Liver (tissue), 9 donors: ENCODE data around the gene PATZ1. TPM values are rescaled to one million over a fixed set of nuclear protein-coding genes. Genes with fewer than 3 reads are reported as not detected.

Source experiments
- DNase-seq: peaks from one replicate; pipeline ENCODE4 v3.0.0-alpha.2; 2017; ENCODE audit warnings: low spot score
- H3K27ac ChIP-seq, 2 donors: one replicate each; pipeline ENCODE4 v1.7.0; 2013; ENCODE audit warnings: inconsistent platforms in 2 of 2, low read length in 2 of 2, control low read depth in 1 of 2, low read depth in 1 of 2, mild to moderate bottlenecking in 1 of 2
- H3K27me3 ChIP-seq, 4 donors: one replicate each; pipeline versions ENCODE4 v1.6.1 to v1.7.0; 2013; ENCODE audit warnings: low read length in 3 of 4, inconsistent platforms in 1 of 4, mild to moderate bottlenecking in 1 of 4, moderate library complexity in 1 of 4; ENCODE audit not compliant: control insufficient read depth in 4 of 4, insufficient read depth in 4 of 4
- H3K36me3 ChIP-seq, 4 donors: one replicate each; pipeline versions ENCODE4 v1.6.1 to v1.7.0; 2013; ENCODE audit warnings: low read length in 3 of 4, mild to moderate bottlenecking in 3 of 4, low read depth in 1 of 4, moderate library complexity in 1 of 4; ENCODE audit not compliant: control insufficient read depth in 4 of 4, insufficient read depth in 3 of 4
- H3K4me1 ChIP-seq, 4 donors: one replicate each; pipeline versions ENCODE4 v1.6.1 to v1.7.0; 2013; ENCODE audit warnings: low read length in 3 of 4, mild to moderate bottlenecking in 3 of 4, moderate library complexity in 1 of 4; ENCODE audit not compliant: control insufficient read depth in 4 of 4, insufficient read depth in 4 of 4
- H3K4me3 ChIP-seq, 3 donors: one replicate each; pipeline versions ENCODE4 v1.6.1 to v1.7.0; 2013; ENCODE audit warnings: low read length in 3 of 3, control low read depth in 1 of 3, low read depth in 1 of 3, mild to moderate bottlenecking in 1 of 3
- H3K9ac ChIP-seq, 2 donors: one replicate each; pipeline ENCODE4 v1.7.0; 2013; ENCODE audit warnings: low read length in 2 of 2, mild to moderate bottlenecking in 2 of 2, moderate library complexity in 2 of 2, control low read depth in 1 of 2, low read depth in 1 of 2
- H3K9me3 ChIP-seq, 4 donors: one replicate each; pipeline versions ENCODE4 v1.6.1 to v1.7.0; 2013; ENCODE audit warnings: low read length in 3 of 4; ENCODE audit not compliant: control insufficient read depth in 4 of 4
- ATF3 ChIP-seq: IDR thresholded peaks from 2 replicates; pipeline ENCODE4 v1.6.1; 2016; ENCODE audit warnings: antibody characterized with exemption
- EGR1 ChIP-seq, 2 donors: IDR thresholded peaks; 2 replicates each; pipeline ENCODE4 v1.6.1; 2016 to 2018; ENCODE audit warnings: antibody characterized with exemption in 2 of 2, low read depth in 2 of 2
- FOXA2 ChIP-seq: IDR thresholded peaks from 2 replicates; pipeline ENCODE4 v1.6.1; 2016; ENCODE audit warnings: antibody characterized with exemption
- GABPA ChIP-seq, 2 donors: IDR thresholded peaks in 1 of 2; conservative IDR thresholded peaks in 1 of 2; 2 replicates each; pipeline ENCODE4 v1.6.1; 2016; ENCODE audit warnings: antibody characterized with exemption in 2 of 2, mild to moderate bottlenecking in 1 of 2, moderate library complexity in 1 of 2
- HNF4A ChIP-seq, 2 donors: conservative IDR thresholded peaks; 2 replicates each; pipeline ENCODE4 v1.6.1; 2016; ENCODE audit warnings: antibody characterized with exemption in 2 of 2, mild to moderate bottlenecking in 2 of 2
- HNF4G ChIP-seq: IDR thresholded peaks from 2 replicates; pipeline ENCODE4 v1.6.1; 2016; ENCODE audit warnings: antibody characterized with exemption
- JUND ChIP-seq, 2 donors: IDR thresholded peaks; 2 replicates each; pipeline ENCODE4 v1.6.1; 2016; ENCODE audit warnings: antibody characterized with exemption in 2 of 2
- NR2F2 ChIP-seq: IDR thresholded peaks from 2 replicates; pipeline ENCODE4 v1.6.1; 2016; ENCODE audit warnings: antibody characterized with exemption
- RXRA ChIP-seq, 2 donors: IDR thresholded peaks; 2 replicates each; pipeline ENCODE4 v1.6.1; 2017 to 2018; ENCODE audit warnings: antibody characterized with exemption in 2 of 2, mild to moderate bottlenecking in 1 of 2
- SP1 ChIP-seq: IDR thresholded peaks from 2 replicates; pipeline ENCODE4 v1.6.1; 2018; ENCODE audit warnings: antibody characterized with exemption, mild to moderate bottlenecking
- TAF1 ChIP-seq: conservative IDR thresholded peaks from 2 replicates; pipeline ENCODE4 v1.6.1; 2016; ENCODE audit warnings: antibody characterized with exemption, mild to moderate bottlenecking
- YY1 ChIP-seq: IDR thresholded peaks from 2 replicates; pipeline ENCODE4 v1.6.1; 2016; ENCODE audit warnings: antibody characterized with exemption, mild to moderate bottlenecking
- WGBS: extraction: QIAGEN DNeasy Blood & Tissue Kit; methylation state at CpG from one replicate; pipeline ENCODE4 v1.1.7; 2013; 5-methylcytosine and 5-hydroxymethylcytosine counted together
- polyA plus RNA-seq, 2 donors: library from polyadenylated mRNA; stranded (reverse) in 1 of 2; unstranded in 1 of 2; fragments of 200-250 nt in 1 of 2; fragments of >200 nt in 1 of 2; fragmentation: Nextera tagmentation in 1 of 2; extraction: Ambion mirVana in 1 of 2; gene quantifications; one replicate each; pipeline versions ENCODE4 v1.2.1 to v1.2.3, GENCODE V29; 2013 to 2015
- total RNA-seq, 2 donors: library from RNA; depleted of rRNA; stranded (reverse); fragments of >200 nt; gene quantifications; one replicate each; pipeline ENCODE4 v1.2.3, GENCODE V29; 2014
- TF ChIP-seq, protein P1 (sequence below): fragments of 150-350 bp; IDR thresholded peaks from 2 replicates; pipeline ENCODE4 v1.5.1; 2017; ENCODE audit warnings: improper control_type of control experiment, low read depth, low read length; ENCODE audit not compliant: missing input control
- donor health status: healthy.
- donor health status: healthy.
- donor health status: healthy.
- donor health status: healthy.
- donor health status: healthy.

Gene PATZ1
- total and polyA plus RNA-seq, 4 donors: 3.8 to 13.5 (median 10.1) TPM

- H3K27me3 ChIP-seq: no peaks in the 10 kb centered on the region
- no peaks in the 10 kb centered on the region for H3K9me3 ChIP-seq
- no peak for DNase-seq
- WGBS: 97% methylated on average over 8 of the region's 8 CpGs
- peaks cover 9 to 72% (median 36%) of the 10 kb centered on the region in 4 donors for H3K36me3 ChIP-seq
- no peak overlapping the region for H3K27ac ChIP-seq
- TF ChIP-seq TAF1 (no peak), GABPA (IDR thresholded peaks at IDR 0.05 in 1 of 2, conservative IDR thresholded peaks at IDR 0.05 in 1 of 2) (no peak), HNF4A (conservative IDR thresholded peaks at IDR 0.05) (no peak), HNF4G (no peak), EGR1 (IDR thresholded peaks at IDR 0.05; ENCODE audit: low read depth in 2 of 2) (no peak), JUND (IDR thresholded peaks at IDR 0.05) (no peak), YY1 (no peak), SP1 (no peak), RXRA (IDR thresholded peaks at IDR 0.05) (no peak), FOXA2 (no peak)
- TF ChIP-seq, protein P1, sequence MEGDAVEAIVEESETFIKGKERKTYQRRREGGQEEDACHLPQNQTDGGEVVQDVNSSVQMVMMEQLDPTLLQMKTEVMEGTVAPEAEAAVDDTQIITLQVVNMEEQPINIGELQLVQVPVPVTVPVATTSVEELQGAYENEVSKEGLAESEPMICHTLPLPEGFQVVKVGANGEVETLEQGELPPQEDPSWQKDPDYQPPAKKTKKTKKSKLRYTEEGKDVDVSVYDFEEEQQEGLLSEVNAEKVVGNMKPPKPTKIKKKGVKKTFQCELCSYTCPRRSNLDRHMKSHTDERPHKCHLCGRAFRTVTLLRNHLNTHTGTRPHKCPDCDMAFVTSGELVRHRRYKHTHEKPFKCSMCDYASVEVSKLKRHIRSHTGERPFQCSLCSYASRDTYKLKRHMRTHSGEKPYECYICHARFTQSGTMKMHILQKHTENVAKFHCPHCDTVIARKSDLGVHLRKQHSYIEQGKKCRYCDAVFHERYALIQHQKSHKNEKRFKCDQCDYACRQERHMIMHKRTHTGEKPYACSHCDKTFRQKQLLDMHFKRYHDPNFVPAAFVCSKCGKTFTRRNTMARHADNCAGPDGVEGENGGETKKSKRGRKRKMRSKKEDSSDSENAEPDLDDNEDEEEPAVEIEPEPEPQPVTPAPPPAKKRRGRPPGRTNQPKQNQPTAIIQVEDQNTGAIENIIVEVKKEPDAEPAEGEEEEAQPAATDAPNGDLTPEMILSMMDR: no peak
- H3K4me3 ChIP-seq: no peak overlapping the region
- peaks cover 0 to 5% (median 3%) of the 10 kb centered on the region in 4 donors for H3K4me1 ChIP-seq
- H3K9ac ChIP-seq: no peak overlapping the region
These were observed 14.1 kb downstream of the PATZ1 start for GRCh38 chr22:31332010-31332409.

DNA sequence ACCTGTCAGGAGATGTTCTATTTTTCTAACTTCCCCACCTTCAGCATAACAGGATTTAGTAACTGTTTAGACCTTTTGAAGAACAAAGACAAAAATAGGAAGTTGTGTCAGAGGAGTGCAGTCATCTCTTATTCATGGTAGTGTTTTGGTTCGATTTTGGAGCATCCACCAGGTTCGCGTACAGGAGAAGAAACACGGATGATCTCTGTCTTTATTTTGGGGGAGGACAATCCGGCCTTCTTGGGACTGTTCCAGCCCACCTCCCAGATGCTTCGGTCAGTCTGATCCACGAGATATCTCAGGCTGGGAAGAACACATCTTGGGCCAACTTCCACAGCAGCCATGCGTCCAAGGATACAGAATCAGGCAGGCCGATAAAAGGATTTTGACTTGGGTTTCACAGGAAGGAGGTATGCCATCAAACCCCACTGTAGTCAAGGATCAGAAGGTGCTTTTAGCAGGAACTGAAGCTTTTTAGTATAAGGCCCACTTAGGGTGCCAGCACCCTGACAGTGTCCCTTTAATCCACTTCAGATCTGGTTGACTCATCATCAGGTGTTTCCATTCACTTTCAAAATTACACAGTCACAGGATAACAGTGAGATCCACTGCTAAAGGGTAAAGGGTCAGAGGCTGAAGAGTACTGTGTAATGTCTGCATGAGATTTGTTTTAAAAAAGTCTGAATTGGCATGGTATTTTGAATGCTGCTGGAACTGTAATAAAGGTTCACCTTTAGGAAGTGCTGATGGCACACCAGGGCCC lies 16.5 kb downstream of the PATZ1 start:
- peaks cover 8 to 82% (median 43%) of the 10 kb centered on the region in 4 donors for H3K36me3 ChIP-seq
- H3K4me1 ChIP-seq: peaks cover 0 to 5% (median 2%) of the 10 kb centered on the region in 4 donors
- TF ChIP-seq ATF3: no peak
- TF ChIP-seq JUND (IDR thresholded peaks at IDR 0.05): peak in 1 of 2 donors; percentile 22
- WGBS: 90% methylated on average over 9 of the region's 9 CpGs
- H3K27ac ChIP-seq: no peak overlapping the region
- H3K27me3 ChIP-seq: no peaks in the 10 kb centered on the region
- no peak overlapping the region for H3K4me3 ChIP-seq
- no peaks in the 10 kb centered on the region for H3K9me3 ChIP-seq
- DNase-seq: no peak
- H3K9ac ChIP-seq: no peak overlapping the region

- no peak for DNase-seq
- H3K27ac ChIP-seq: no peak overlapping the region
- no peaks in the 10 kb centered on the region for H3K27me3 ChIP-seq
- no peaks in the 10 kb centered on the region for H3K9me3 ChIP-seq
- TF ChIP-seq JUND (IDR thresholded peaks at IDR 0.05): no peak
- TF ChIP-seq FOXA2: no peak
- TF ChIP-seq, protein P1: no peak
- no peak for TF ChIP-seq EGR1 (IDR thresholded peaks at IDR 0.05; ENCODE audit: low read depth in 2 of 2)
- TF ChIP-seq NR2F2: no peak
- TF ChIP-seq HNF4A (conservative IDR thresholded peaks at IDR 0.05): no peak
- no peak for TF ChIP-seq RXRA (IDR thresholded peaks at IDR 0.05)
- H3K9ac ChIP-seq: no peak overlapping the region
- 92% methylated on average over 4 of the region's 4 CpGs for WGBS
- peaks cover 0 to 3% (median 1%) of the 10 kb centered on the region in 4 donors for H3K4me1 ChIP-seq
- H3K36me3 ChIP-seq: peaks cover 8 to 76% (median 40%) of the 10 kb centered on the region in 4 donors
- H3K4me3 ChIP-seq: no peak overlapping the region
These were observed 17.1 kb downstream of the PATZ1 start for GRCh38 chr22:31329029-31329428.
